Superior temporal gyrus (tissue), 1 donor: Measurements from ENCODE around the gene GSG1L.

Source experiments
- DNase-seq: peaks from one replicate; pipeline ENCODE4 v3.0.0-alpha.2; 2016; ENCODE audit errors: extremely low spot score

The GSG1L gene

GRCh38 chr16:28019218-28019617 is 44.3 kb downstream of the GSG1L start:
- DNase-seq = no peak

GRCh38 chr16:28014851-28015250 is 48.7 kb downstream of the GSG1L start:
- DNase-seq = no peak

- DNase-seq = no peak
Measured at GRCh38 chr16:28013878-28014277, 49.6 kb downstream of the GSG1L start.

GRCh38 chr16:28013392-28013791 is 50.1 kb downstream of the GSG1L start:
- DNase-seq = no peak

- DNase-seq = no peak
Measured at GRCh38 chr16:28011971-28012445, 51.5 kb downstream of the GSG1L start.

- DNase-seq = no peak
Measured at GRCh38 chr16:28011223-28011622, 52.3 kb downstream of the GSG1L start.

- no peak for DNase-seq
Measured at GRCh38 chr16:28010671-28011070, 52.8 kb downstream of the GSG1L start.

GRCh38 chr16:28009586-28010373 is 53.7 kb downstream of the GSG1L start:
- DNase-seq = no peak

GRCh38 chr16:28003923-28004322 is 59.6 kb downstream of the GSG1L start:
- DNase-seq = no peak

GRCh38 chr16:28003021-28003865 is 60.3 kb downstream of the GSG1L start:
- DNase-seq = no peak

- no peak for DNase-seq
Measured at GRCh38 chr16:28001642-28002041, 61.9 kb downstream of the GSG1L start.

GRCh38 chr16:28001184-28001583 is 62.3 kb downstream of the GSG1L start:
- no peak for DNase-seq

- no peak for DNase-seq
Measured at GRCh38 chr16:28000314-28001169, 63.0 kb downstream of the GSG1L start.

- no peak for DNase-seq
Measured at GRCh38 chr16:27999687-28000086, 63.8 kb downstream of the GSG1L start.

- DNase-seq = no peak
Measured at GRCh38 chr16:27995378-27995777, 68.1 kb downstream of the GSG1L start.

- DNase-seq = no peak
Measured at GRCh38 chr16:27994686-27995085, 68.8 kb downstream of the GSG1L start.

GRCh38 chr16:27993587-27993986 is 69.9 kb downstream of the GSG1L start:
- DNase-seq = no peak

- no peak for DNase-seq
Measured at GRCh38 chr16:27991876-27992275, 71.6 kb downstream of the GSG1L start.

- DNase-seq = no peak
Measured at GRCh38 chr16:27985981-27986380, 77.5 kb downstream of the GSG1L start.

GRCh38 chr16:27984121-27984520 is 79.4 kb downstream of the GSG1L start:
- no peak for DNase-seq

- DNase-seq = no peak
Measured at GRCh38 chr16:27983244-27983643, 80.3 kb downstream of the GSG1L start.

GRCh38 chr16:27982184-27982583 is 81.3 kb downstream of the GSG1L start:
- DNase-seq = no peak
